ENCODE results near the gene MOV10L1.

GRCh38 chr22:50076646-50077535, 12.9 kb upstream of the MOV10L1 start:
- TF ChIP-seq CTCF (IDR thresholded peaks at IDR 0.05) (no peak), POLR2A (IDR thresholded peaks at IDR 0.05) (no peak)

Measured in lower leg skin (tissue), 3 donors.